ENCODE data around the gene MYO6. TPM values are rescaled to one million over a fixed set of nuclear protein-coding genes. Genes with fewer than 3 reads are reported as not detected.
A peak's percentile ranks its signal among the peaks of the same experiment; 100 is the strongest.
"Not testable (repeated sequence)": the region's sequence is repeated elsewhere in the genome, so short reads cannot be mapped to it uniquely, and the experiment has no call there.

MYO6 gene
- total RNA-seq (ENCODE audit: unreplicated experiment): 135 TPM
- long read RNA-seq, partial matches to known transcripts: 95 of 103 reads
- long read RNA-seq, other reads (novel, unspliced or antisense): 8 of 103 reads

GRCh38 chr6:75748743-75749538, at the start of gene MYO6:
TSS of gene MYO6 (plus strand) at chr6:75749239. CDS start at chr6:75817548, 68,309 bp downstream.
- TF ChIP-seq CTCF (IDR thresholded peaks at IDR 0.05; ENCODE audit: unreplicated experiment): no peak
- H3K36me3 Mint-ChIP-seq (ENCODE audit: low read depth, unreplicated experiment): peaks cover 17% of the 10 kb centered on the region
- peak within 1 kb of the TSS; percentile 88 for H3K27ac Mint-ChIP-seq (ENCODE audit: unreplicated experiment)
- H3K4me3 Mint-ChIP-seq (ENCODE audit: unreplicated experiment): peak within 1 kb of the TSS; percentile 97
- peak; percentile 73 for DNase-seq (ENCODE audit: low spot score)
- H3K9me3 Mint-ChIP-seq (ENCODE audit: unreplicated experiment): no peaks in the 10 kb centered on the region
- H3K27me3 Mint-ChIP-seq (ENCODE audit: unreplicated experiment): peaks cover 5% of the 10 kb centered on the region
- peaks cover 23% of the 10 kb centered on the region for H3K4me1 Mint-ChIP-seq (ENCODE audit: unreplicated experiment)

DNA sequence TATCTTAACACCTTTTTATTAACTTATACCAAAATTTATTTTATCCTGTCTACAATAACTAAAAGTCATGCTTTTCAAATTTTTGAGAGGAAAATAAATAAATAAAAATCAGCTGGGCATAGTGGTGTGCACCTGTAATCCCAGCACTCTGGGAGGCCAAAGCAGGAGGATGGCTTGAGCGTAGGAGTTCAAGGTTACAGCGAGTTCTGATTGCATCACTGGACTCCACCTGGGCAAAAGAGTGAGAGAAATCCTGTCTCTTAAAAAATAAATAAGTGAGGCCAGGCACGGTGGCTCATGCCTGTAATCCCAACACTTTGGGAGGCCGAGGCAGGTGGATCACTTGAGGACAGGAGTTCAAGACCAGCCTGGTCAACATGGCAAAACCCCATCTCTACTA, 40.7 kb upstream of the MYO6 start:
- not testable (repeated sequence) for H3K27ac Mint-ChIP-seq (ENCODE audit: unreplicated experiment); H3K9me3 Mint-ChIP-seq (ENCODE audit: unreplicated experiment); H3K4me3 Mint-ChIP-seq (ENCODE audit: unreplicated experiment); H3K4me1 Mint-ChIP-seq (ENCODE audit: unreplicated experiment); DNase-seq (ENCODE audit: low spot score); H3K27me3 Mint-ChIP-seq (ENCODE audit: unreplicated experiment)
- H3K36me3 Mint-ChIP-seq (ENCODE audit: low read depth, unreplicated experiment): peaks cover 11% of the 10 kb centered on the region

DNA sequence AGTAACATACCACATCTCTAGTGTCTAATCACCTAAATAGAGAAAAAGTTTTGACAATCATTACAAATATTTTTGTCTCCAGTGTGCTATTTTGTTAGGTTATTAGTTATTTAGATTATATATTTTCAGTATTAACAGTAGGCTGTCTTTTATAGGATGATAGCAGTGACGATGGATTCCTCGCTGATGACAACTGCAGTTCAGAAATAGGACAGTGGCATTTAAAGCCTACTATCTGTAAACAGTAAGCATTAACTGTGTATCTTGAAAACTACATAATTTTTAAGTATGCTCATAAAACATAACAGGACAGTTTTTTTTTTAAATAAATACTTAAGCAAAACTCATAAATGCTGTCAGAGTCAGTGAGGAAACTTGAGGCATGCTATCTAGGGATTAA, 37.9 kb upstream of the MYO6 start:
- no peak for TF ChIP-seq CTCF (IDR thresholded peaks at IDR 0.05; ENCODE audit: unreplicated experiment)
- Mint-ChIP-seq H3K27ac (ENCODE audit: unreplicated experiment) (no peak overlapping the region), H3K4me3 (ENCODE audit: unreplicated experiment) (no peak overlapping the region), H3K36me3 (ENCODE audit: low read depth, unreplicated experiment) (no peaks in the 10 kb centered on the region), H3K9me3 (ENCODE audit: unreplicated experiment) (no peaks in the 10 kb centered on the region), H3K4me1 (ENCODE audit: unreplicated experiment) (no peaks in the 10 kb centered on the region), H3K27me3 (ENCODE audit: unreplicated experiment) (no peaks in the 10 kb centered on the region)
- DNase-seq (ENCODE audit: low spot score): no peak

GRCh38 chr6:75719133-75719532, 29.9 kb upstream of the MYO6 start:
- no peak overlapping the region for H3K4me3 Mint-ChIP-seq (ENCODE audit: unreplicated experiment)
- H3K27me3 Mint-ChIP-seq (ENCODE audit: unreplicated experiment): no peaks in the 10 kb centered on the region
- H3K36me3 Mint-ChIP-seq (ENCODE audit: low read depth, unreplicated experiment): no peaks in the 10 kb centered on the region
- TF ChIP-seq CTCF (IDR thresholded peaks at IDR 0.05; ENCODE audit: unreplicated experiment): no peak
- H3K9me3 Mint-ChIP-seq (ENCODE audit: unreplicated experiment): no peaks in the 10 kb centered on the region
- DNase-seq (ENCODE audit: low spot score): no peak
- no peaks in the 10 kb centered on the region for H3K4me1 Mint-ChIP-seq (ENCODE audit: unreplicated experiment)
- no peak overlapping the region for H3K27ac Mint-ChIP-seq (ENCODE audit: unreplicated experiment)

- no peaks in the 10 kb centered on the region for H3K9me3 Mint-ChIP-seq (ENCODE audit: unreplicated experiment)
- H3K36me3 Mint-ChIP-seq (ENCODE audit: low read depth, unreplicated experiment): no peaks in the 10 kb centered on the region
- H3K27ac Mint-ChIP-seq (ENCODE audit: unreplicated experiment): no peak overlapping the region
- no peak overlapping the region for H3K4me3 Mint-ChIP-seq (ENCODE audit: unreplicated experiment)
- no peak for DNase-seq (ENCODE audit: low spot score)
- H3K27me3 Mint-ChIP-seq (ENCODE audit: unreplicated experiment): no peaks in the 10 kb centered on the region
- no peaks in the 10 kb centered on the region for H3K4me1 Mint-ChIP-seq (ENCODE audit: unreplicated experiment)
- TF ChIP-seq CTCF (IDR thresholded peaks at IDR 0.05; ENCODE audit: unreplicated experiment): no peak
Measured at GRCh38 chr6:75723382-75723781, 25.7 kb upstream of the MYO6 start.

Measured in endothelial cell (in vitro differentiated cells).